ENCODE data around the gene A1CF. TPM values are rescaled to one million over a fixed set of nuclear protein-coding genes. Genes with fewer than 3 reads are reported as not detected.
"Not testable (repeated sequence)": the region's sequence is repeated elsewhere in the genome, so short reads cannot be mapped to it uniquely, and the experiment has no call there.

The A1CF gene
- total RNA-seq, 1 experiment from 2014 or later: 4.9 TPM

DNA sequence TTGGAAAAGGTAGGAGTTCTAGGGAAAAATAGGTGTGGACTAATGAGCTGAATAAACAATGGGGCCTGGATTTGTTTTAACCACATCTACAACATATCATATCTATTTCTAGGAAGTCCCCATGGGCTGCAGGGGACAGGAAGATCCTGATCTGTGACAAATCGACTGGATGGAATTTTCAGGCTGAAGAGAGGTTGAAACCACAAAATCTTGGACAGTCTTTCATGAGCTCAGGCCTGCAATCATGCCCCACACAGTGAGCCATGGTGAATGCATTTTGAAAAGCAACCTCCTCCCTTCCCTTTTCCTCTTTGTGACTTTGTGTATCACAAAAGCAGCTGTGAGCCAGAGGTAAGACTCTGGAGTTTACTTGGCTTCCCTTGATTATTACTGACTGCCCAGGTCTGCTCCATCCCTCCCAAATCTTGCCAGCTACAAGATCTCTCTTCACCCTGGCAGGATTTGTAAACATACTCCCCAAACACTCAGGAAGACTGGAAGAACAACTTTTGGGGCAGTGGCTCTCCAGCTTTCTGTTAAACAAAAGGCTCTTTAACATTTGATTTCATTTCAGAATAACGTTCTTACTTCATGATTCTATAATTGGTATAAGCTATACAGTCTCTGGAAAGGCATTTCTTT lies 79.3 kb downstream of the A1CF start:
- no peak for DNase-seq (ENCODE audit: low spot score)
- in situ Hi-C loops (cut with HindIII; ENCODE audit: low sequenced_read_pairs): no loop called here

DNA sequence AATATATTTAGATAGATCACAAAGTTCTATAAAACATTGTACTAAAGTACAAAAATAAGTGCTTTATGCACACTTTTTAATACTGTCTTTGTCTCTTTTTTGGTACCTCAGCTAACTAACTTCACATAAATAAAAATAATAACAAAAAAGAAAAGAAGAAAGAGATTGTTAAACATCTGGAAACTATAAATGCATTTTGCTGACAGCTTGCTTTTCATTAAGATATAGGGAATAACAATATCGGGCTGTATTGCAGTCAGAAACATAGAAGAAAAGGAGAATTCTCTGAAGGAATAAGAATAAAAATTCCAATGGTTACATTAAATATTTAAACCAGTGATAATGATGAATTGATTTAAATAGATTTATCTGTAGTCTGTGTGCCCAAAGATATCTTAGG lies 85.8 kb downstream of the A1CF start:
- in situ Hi-C loops (cut with HindIII; ENCODE audit: low sequenced_read_pairs): no loop called here
- no peak for DNase-seq (ENCODE audit: low spot score)

DNA sequence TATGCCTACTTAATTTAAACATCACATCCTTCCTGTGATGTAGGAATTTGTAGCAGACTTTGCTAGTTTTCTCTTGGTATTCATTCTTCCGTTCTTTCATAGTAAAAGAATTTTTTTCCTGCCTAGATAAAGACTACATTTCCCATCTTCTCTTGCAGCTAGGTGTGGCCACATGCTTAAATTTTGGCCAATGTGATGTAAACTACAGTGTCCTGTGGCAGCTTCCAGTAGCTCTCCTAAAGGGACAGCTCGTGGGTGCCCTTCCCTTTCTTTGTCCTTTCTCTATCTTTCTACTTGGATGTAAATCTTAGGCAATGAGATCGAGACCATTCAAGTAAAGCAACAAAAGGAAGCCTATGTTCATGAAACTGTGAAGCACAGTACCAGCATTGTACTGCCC lies 87.1 kb downstream of the A1CF start:
- no peak for DNase-seq (ENCODE audit: low spot score)
- in situ Hi-C loops (cut with HindIII; ENCODE audit: low sequenced_read_pairs): no loop called here

DNA sequence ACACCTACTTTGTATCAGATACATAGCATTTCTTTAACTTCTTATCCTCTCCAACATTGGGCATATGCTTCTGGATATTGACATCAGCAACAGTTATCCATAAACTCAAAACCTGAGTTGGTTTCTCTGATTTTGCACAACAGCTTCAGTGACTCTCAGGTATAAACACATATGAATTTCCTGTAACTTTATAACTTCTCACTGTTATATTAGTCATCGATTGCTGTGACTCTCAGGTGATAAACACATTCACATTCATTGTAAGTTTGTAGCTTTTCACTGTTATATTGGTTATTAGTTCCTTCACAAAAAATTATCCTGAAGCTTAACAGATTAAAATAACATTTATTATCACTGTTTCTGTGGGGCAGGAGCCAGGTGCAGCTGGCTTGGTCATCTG lies 88.7 kb downstream of the A1CF start:
- in situ Hi-C loops (cut with HindIII; ENCODE audit: low sequenced_read_pairs): no loop called here
- DNase-seq (ENCODE audit: low spot score): no peak

DNA sequence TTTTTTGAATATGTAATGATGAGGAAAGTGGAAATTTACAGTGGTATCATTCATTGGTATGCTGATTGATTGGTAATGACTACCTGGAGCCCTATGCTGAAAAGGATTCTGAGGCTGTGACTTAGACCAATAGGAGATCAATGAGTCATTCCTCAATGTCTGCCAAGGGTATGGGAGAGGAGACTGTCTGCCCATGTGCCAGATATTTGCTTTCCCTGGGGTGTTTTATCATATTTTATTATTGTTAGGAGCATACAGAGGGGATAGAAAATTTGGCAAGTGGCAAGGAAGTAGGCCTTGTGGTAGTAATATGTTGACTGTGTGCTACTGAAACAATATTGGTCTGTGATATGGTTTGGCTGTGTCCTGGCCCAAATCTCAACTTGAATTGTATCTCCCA lies 90.9 kb downstream of the A1CF start:
- no peak for DNase-seq (ENCODE audit: low spot score)
- in situ Hi-C loops (cut with HindIII; ENCODE audit: low sequenced_read_pairs): no loop called here

DNA sequence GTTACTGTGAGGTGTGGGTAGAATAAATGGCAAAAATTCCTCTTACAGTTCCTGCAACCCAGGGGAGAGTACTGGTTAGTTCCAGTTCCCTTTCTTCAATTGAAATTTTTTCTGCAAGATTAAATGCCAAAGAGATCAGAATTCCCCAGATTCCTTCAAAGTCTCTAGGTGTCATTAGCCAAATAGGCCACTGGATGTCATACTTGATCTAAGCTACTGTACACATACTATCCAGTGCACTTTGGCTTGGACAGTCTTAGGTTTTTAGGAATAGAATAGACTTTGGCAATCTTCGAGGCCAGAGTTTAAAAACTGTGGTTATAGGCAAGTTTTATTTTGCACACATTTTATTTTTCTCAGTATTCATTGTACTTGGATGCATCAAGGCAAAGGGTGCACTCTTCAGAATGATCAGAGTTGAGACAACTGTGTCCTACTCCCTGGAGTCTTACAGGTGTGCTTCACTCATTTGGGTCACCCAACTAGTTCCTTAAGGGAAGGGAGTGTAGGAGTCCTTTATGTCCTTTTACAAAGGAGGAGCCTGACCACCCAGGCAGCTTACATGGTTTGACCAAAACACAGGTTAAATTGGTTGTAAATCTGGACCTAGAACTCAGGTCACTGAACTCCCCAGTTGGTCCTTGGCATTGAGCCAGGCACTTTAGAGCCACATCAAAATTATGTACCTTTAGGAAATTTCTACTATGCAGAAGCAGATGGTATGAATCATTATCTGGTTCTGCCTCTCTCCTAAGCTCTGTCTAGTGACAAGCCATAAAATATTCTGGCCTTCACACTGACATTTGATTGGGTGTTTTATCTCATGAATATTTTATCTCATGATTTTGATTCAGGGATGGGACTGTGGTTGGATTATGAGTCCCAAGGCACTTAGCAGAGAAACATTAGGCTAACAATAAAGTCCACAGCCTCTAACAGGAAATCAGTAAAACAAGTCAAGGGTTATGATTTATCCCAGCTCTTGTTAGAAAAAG lies 96.2 kb downstream of the A1CF start:
- in situ Hi-C loops (cut with HindIII; ENCODE audit: low sequenced_read_pairs): no loop called here
- peak; percentile 42 for DNase-seq (ENCODE audit: low spot score)

DNA sequence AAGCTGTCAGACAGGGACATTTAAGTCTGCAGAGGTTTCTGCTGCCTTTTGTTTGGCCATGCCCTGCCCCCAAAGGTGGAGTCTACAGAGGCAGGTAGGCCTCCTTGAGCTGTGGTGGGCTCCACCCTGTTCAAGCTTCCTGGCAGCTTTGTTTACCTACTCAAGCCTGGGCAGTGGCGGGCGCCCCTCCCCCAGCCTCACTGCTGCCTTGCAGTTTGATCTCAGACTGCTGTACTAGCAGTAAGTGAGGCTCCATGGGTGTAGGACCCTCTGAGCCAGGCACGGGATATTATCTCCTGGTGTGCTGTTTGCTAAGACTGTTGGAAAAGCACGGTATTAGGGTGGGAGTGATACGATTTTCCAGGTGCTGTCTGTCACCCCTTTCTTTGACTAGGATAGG lies 97.5 kb downstream of the A1CF start:
- in situ Hi-C loops (cut with HindIII; ENCODE audit: low sequenced_read_pairs); DNase-seq (ENCODE audit: low spot score): not testable (repeated sequence)

DNA sequence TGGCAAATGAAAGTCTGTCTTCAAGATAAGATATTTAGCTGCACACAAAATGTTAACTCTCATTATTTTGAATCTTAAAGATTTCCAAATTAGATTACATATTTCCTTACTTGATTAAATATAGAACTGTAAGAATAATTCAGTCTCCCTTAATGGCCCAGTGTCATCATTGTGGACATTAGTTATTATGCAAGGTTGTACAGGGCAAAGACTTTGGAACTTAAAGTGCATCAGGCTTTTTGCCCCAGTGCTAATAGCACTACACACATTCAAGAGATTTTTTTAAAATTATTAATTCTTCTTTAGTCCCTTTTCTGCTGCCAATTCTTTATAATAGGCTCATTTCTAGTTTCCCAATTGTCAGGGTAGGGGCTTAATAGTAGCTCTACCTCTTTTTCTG lies 103.4 kb downstream of the A1CF start:
- in situ Hi-C loops (cut with HindIII; ENCODE audit: low sequenced_read_pairs); DNase-seq (ENCODE audit: low spot score): not testable (repeated sequence)

DNA sequence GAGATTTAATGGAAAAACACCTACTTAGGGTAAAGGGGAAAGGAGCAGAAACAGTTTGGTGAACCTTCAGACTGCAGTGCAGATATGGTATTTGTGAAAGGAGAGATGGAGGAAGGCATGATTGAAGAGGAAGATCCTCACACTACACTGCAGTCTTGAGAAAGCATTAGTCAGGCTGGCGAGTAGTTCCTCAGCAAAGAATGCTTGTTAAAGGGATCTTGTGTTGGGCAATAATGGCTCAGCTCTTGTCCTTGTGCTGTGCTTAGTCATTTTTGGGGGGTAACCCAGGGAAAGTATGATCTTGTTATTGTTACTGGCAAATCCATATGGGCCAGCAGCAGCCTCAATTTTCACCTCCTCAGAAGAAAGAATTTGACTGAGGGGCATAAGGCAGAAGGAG lies 105.4 kb downstream of the A1CF start:
- in situ Hi-C loops (cut with HindIII; ENCODE audit: low sequenced_read_pairs); DNase-seq (ENCODE audit: low spot score): not testable (repeated sequence)

DNA sequence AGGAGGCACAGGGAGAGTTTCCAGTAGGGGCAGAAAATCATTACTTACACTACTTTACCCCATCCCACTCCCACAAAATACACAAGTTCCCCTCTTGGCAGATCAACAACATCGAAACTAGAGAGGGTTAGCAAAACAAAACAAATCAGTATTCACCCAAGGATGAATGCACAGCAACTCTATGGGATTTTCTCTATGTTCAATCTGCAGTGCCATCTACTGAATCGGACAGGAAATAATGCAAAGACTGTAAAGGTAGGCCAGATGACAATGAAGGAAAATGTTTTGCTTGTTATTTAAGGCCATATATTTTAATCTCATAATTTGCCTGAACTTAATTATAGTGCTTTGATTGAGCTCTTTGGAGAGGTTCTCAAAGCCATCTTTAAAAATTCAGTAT lies 110.6 kb downstream of the A1CF start:
- in situ Hi-C loops (cut with HindIII; ENCODE audit: low sequenced_read_pairs); DNase-seq (ENCODE audit: low spot score): not testable (repeated sequence)

DNA sequence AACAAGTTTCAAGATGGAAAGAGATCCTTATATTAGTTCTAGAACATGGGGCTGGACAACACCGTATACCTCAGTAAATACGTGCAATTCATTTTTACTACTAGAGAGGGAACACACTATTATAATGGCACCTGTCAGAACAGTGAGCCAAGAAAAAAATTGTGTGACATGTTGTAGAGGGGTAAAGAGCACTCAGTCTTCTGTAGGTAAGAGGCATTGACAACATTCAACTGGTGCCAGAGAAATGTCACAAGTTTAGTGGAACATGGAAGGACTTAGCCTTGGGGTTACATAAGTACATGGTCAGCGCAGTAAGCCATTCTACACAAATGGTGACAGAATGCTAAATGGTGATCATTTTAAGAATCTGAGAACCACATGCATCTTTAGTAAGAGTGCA lies 113.4 kb downstream of the A1CF start:
- DNase-seq (ENCODE audit: low spot score); in situ Hi-C loops (cut with HindIII; ENCODE audit: low sequenced_read_pairs): not testable (repeated sequence)

DNA sequence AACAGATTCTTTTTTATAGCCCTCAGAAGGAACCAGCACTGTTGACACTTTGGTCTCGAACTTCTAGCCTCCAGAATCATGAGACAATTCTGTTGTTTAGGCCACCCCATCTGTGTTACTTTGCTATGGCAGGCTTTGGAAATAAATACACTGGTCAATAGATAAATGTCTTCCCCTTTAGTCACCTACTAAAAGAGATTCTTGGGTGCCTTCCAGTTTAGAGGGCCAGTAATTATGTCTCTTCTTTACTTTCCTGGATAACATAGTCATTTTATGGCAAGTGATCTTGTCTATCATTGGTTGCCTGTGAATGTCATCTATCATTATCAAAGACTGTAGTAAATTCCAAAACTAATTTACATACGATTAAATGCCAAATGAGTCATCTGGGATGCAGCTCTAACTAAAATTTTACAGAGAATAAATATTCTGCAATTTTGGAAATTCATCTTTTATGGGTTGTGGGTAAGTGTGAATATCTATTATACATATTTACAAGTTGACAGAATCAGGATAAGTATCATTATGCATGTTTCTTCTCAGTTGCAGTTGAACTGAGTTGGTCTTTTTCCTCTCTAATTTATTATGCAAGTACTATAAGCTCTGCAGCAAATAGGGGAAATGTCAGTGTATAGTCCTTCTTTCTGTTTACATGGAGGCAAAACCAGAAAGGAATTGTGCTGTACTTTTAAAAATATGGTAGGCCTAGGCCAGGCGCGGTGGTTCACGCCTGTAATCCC lies 118.5 kb downstream of the A1CF start:
- DNase-seq (ENCODE audit: low spot score); in situ Hi-C loops (cut with HindIII; ENCODE audit: low sequenced_read_pairs): not testable (repeated sequence)

Other genes starting within 250 kb of the A1CF start
- gene ASAH2B, start 145.7 kb downstream of the A1CF start, total RNA-seq (2014; rRNA removed; shearing (Covaris generic)): 0.37 and 1.3 TPM in 2 replicates
- gene PRKG1, start 188.9 kb upstream of the A1CF start, total RNA-seq (2014; rRNA removed; shearing (Covaris generic)): 68.3 and 136 TPM in 2 replicates

Measured in G401 (cell line).